Smooth muscle cell (in vitro differentiated cells): ENCODE results near the gene RGS6. TPM values are rescaled to one million over a fixed set of nuclear protein-coding genes. Genes with fewer than 3 reads are reported as not detected.

Experiments used
- DNase-seq: peaks from one replicate; lab custom pipeline; 2025; ENCODE audit not compliant: unreplicated experiment; lab: John Stamatoyannopoulos, UW
- H2AFZ ChIP-seq: fragments of 200-600 bp; sonication (generic); 2 replicates; pipeline ENCODE4 v1.6.0; 2016; ENCODE audit warnings: antibody characterized with exemption, low read depth, mild to moderate bottlenecking
- H3F3A ChIP-seq: fragments of 200-600 bp; sonication (generic); 2 replicates; pipeline ENCODE4 v1.6.0; 2017; ENCODE audit warnings: antibody characterized with exemption, low read depth
- H3K27ac ChIP-seq: fragments of 200-600 bp; sonication (generic); 2 replicates; pipeline ENCODE4 v1.5.1; 2016; ENCODE audit warnings: low read depth, mild to moderate bottlenecking
- H3K27me3 ChIP-seq: fragments of 200-600 bp; sonication (generic); 2 replicates; pipeline ENCODE4 v1.6.1; 2016; ENCODE audit warnings: low read depth, mild to moderate bottlenecking
- H3K36me3 ChIP-seq: fragments of 200-600 bp; sonication (generic); 2 replicates; pipeline ENCODE4 v1.5.1; 2016; ENCODE audit warnings: low read depth
- H3K4me1 ChIP-seq: fragments of 200-600 bp; sonication (generic); 2 replicates; pipeline ENCODE4 v1.5.1; 2016; ENCODE audit warnings: low read depth
- H3K4me2 ChIP-seq: fragments of 200-600 bp; sonication (generic); 2 replicates; pipeline ENCODE4 v1.6.0; 2016; ENCODE audit warnings: mild to moderate bottlenecking
- H3K4me3 ChIP-seq: fragments of 200-600 bp; sonication (generic); 2 replicates; pipeline ENCODE4 v1.5.1; 2016; ENCODE audit warnings: mild to moderate bottlenecking
- H3K79me2 ChIP-seq: fragments of 200-600 bp; sonication (generic); 2 replicates; pipeline ENCODE4 v1.6.0; 2016; ENCODE audit warnings: low read depth, mild to moderate bottlenecking
- H3K9ac ChIP-seq: fragments of 200-600 bp; sonication (generic); 2 replicates; pipeline ENCODE4 v1.6.0; 2016; ENCODE audit warnings: low read depth
- H3K9me3 ChIP-seq: fragments of 200-600 bp; sonication (generic); replicated peaks from 2 replicates; pipeline ENCODE4 v1.5.1; 2016; ENCODE audit warnings: low read depth
- H4K20me1 ChIP-seq: fragments of 200-600 bp; sonication (generic); 2 replicates; pipeline ENCODE4 v1.6.0; 2016; ENCODE audit warnings: low read depth
- CTCF ChIP-seq: fragments of 200-600 bp; sonication (generic); IDR thresholded peaks from 2 replicates; pipeline ENCODE4 v1.5.1; 2017; ENCODE audit warnings: borderline replicate concordance, mild to moderate bottlenecking, antibody characterized with exemption; ENCODE audit not compliant: insufficient read depth, poor library complexity, severe bottlenecking
- WGBS: methylation state at CpG from one replicate; pipeline ENCODE4 v1.1.7; 2016; ENCODE audit warnings: low lambda C conversion rate; 5-methylcytosine and 5-hydroxymethylcytosine counted together
- polyA plus RNA-seq: library from polyadenylated mRNA; unstranded; fragments of >200 nt; fragmentation: Nextera tagmentation; extraction: Ambion mirVana; gene quantifications from 2 replicates; pipeline ENCODE4 v1.2.1, GENCODE V29; 2016
- total RNA-seq: library from RNA; depleted of rRNA; stranded (reverse); fragments of >200 nt; gene quantifications from 2 replicates; pipeline ENCODE4 v1.2.3, GENCODE V29; 2014

Gene RGS6
- total and polyA plus RNA-seq, 2 experiments from 2014 or later: 0.40 TPM; not detected in 1

- H3K79me2 ChIP-seq: no peaks in the 10 kb centered on the region
- H2AFZ ChIP-seq: no peak overlapping the region
- H3K4me1 ChIP-seq: no peaks in the 10 kb centered on the region
- H3K4me2 ChIP-seq: no peak overlapping the region
- H3K27ac ChIP-seq: no peak overlapping the region
- H3K27me3 ChIP-seq: no peaks in the 10 kb centered on the region
- no peaks in the 10 kb centered on the region for H3F3A ChIP-seq
- H3K36me3 ChIP-seq: no peaks in the 10 kb centered on the region
- H3K9ac ChIP-seq: no peak overlapping the region
- no peak overlapping the region for H3K4me3 ChIP-seq
- DNase-seq: no peak
- TF ChIP-seq CTCF: no peak
- 88% methylated on average over 5 of the region's 5 CpGs for WGBS
- H3K9me3 ChIP-seq: no peaks in the 10 kb centered on the region
- no peaks in the 10 kb centered on the region for H4K20me1 ChIP-seq
Measured at GRCh38 chr14:72499746-72500145, 567.5 kb downstream of the RGS6 start.

GRCh38 chr14:72500234-72500838 lies 568.1 kb downstream of the RGS6 start:
- Histone ChIP-seq H3K79me2 (no peaks in the 10 kb centered on the region), H4K20me1 (no peaks in the 10 kb centered on the region), H3K9me3 (no peaks in the 10 kb centered on the region), H3F3A (no peaks in the 10 kb centered on the region), H3K36me3 (no peaks in the 10 kb centered on the region), H3K4me2 (no peak overlapping the region), H2AFZ (no peak overlapping the region), H3K9ac (no peak overlapping the region), H3K27ac (no peak overlapping the region), H3K27me3 (no peaks in the 10 kb centered on the region), H3K4me1 (no peaks in the 10 kb centered on the region), H3K4me3 (no peak overlapping the region)
- WGBS: 78% methylated on average over 4 of the region's 4 CpGs
- DNase-seq: no peak
- no peak for TF ChIP-seq CTCF

- Histone ChIP-seq H3K9me3 (no peaks in the 10 kb centered on the region), H3K4me3 (no peak overlapping the region), H3K79me2 (no peaks in the 10 kb centered on the region), H3F3A (no peaks in the 10 kb centered on the region), H3K9ac (no peak overlapping the region), H3K27me3 (no peaks in the 10 kb centered on the region), H2AFZ (no peak overlapping the region), H4K20me1 (no peaks in the 10 kb centered on the region), H3K4me1 (no peaks in the 10 kb centered on the region), H3K4me2 (no peak overlapping the region), H3K36me3 (no peaks in the 10 kb centered on the region), H3K27ac (no peak overlapping the region)
- DNase-seq: no peak
- 96% methylated on average over 5 of the region's 5 CpGs for WGBS
- no peak for TF ChIP-seq CTCF
Measured at GRCh38 chr14:72501439-72501838, 569.2 kb downstream of the RGS6 start.

GRCh38 chr14:72503271-72503670 lies 571.0 kb downstream of the RGS6 start:
- no peaks in the 10 kb centered on the region for H3K27me3 ChIP-seq
- H3K9me3 ChIP-seq: no peaks in the 10 kb centered on the region
- no peak overlapping the region for H3K27ac ChIP-seq
- no peak for TF ChIP-seq CTCF
- no peak for DNase-seq
- 97% methylated on average over 1 of the region's 1 CpG for whole genome bisulfite sequencing
- H3K4me3 ChIP-seq: no peak overlapping the region
- H4K20me1 ChIP-seq: no peaks in the 10 kb centered on the region
- no peak overlapping the region for H2AFZ ChIP-seq
- H3K4me2 ChIP-seq: no peak overlapping the region
- H3K9ac ChIP-seq: no peak overlapping the region
- no peaks in the 10 kb centered on the region for H3F3A ChIP-seq
- no peaks in the 10 kb centered on the region for H3K4me1 ChIP-seq
- no peaks in the 10 kb centered on the region for H3K79me2 ChIP-seq
- H3K36me3 ChIP-seq: no peaks in the 10 kb centered on the region
